Cardiac muscle cell (in vitro differentiated cells and primary cell): Measurements from ENCODE around the gene ARPP21. TPM values are rescaled to one million over a fixed set of nuclear protein-coding genes. Genes with fewer than 3 reads are reported as not detected.

ENCODE experiments used
- DNase-seq, 2 donors: peaks; one replicate each; pipeline versions ENCODE4 v3.0.0 to v3.0.0-alpha.2; 2010 to 2017; ENCODE audit warnings: low read depth in 1 of 2, low spot score in 1 of 2
- H3K27ac ChIP-seq: fragments of 200-600 bp; sonication (generic); 2 replicates; pipeline ENCODE4 v1.5.1; 2016
- H3K27me3 ChIP-seq: fragments of 200-600 bp; sonication (generic); 2 replicates; pipeline ENCODE4 v1.6.0; 2016; ENCODE audit warnings: control low read depth
- H3K36me3 ChIP-seq: fragments of 200-600 bp; sonication (generic); 2 replicates; pipeline ENCODE4 v1.5.1; 2016; ENCODE audit warnings: control low read depth
- H3K4me1 ChIP-seq: fragments of 200-600 bp; sonication (generic); 2 replicates; pipeline ENCODE4 v1.8.1; 2017; ENCODE audit warnings: low read depth, mild to moderate bottlenecking, mixed run types
- H3K4me3 ChIP-seq: fragments of 200-600 bp; sonication (generic); 2 replicates; pipeline ENCODE4 v1.5.1; 2016; ENCODE audit warnings: mild to moderate bottlenecking
- H3K9me3 ChIP-seq: fragments of 200-600 bp; sonication (generic); 2 replicates; pipeline ENCODE4 v1.5.1; 2017; ENCODE audit warnings: low read depth, mild to moderate bottlenecking, control low read depth
- CTCF ChIP-seq: IDR thresholded peaks from 2 replicates; pipeline ENCODE4 v1.5.1; 2012; ENCODE audit warnings: low read depth, mild to moderate bottlenecking, low read length
- polyA plus RNA-seq: library from polyadenylated mRNA; unstranded; fragments of >200 nt; fragmentation: Nextera tagmentation; extraction: Ambion mirVana; gene quantifications from 2 replicates; pipeline ENCODE4 v1.2.1, GENCODE V29; 2016
- total RNA-seq: library from RNA; depleted of rRNA; stranded (reverse); fragments of >200 nt; gene quantifications from 2 replicates; pipeline ENCODE4 v1.2.3, GENCODE V29; 2016

ARPP21 gene
- total and polyA plus RNA-seq, 2 experiments from 2014 or later: 0.04 TPM; not detected in 1

DNA sequence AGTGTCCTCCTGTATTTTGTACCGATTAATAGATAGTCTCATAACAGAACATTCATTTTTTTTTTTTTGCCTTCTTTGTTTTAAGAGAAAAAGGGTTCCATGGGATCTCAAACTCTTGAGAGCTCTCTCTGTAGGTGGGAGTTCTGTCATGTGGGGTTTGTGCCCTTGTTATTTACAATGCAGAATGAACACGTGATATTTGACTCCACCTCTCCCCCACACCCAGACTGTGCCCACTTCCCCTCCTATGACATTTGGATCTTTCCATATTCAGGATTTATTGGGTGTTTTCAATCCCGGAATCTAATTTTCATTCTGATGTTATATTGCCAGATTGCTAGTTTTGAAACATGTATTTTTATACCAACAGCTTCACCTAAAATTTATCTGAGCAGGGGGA, 49.5 kb downstream of the ARPP21 start:
- H3K27me3 ChIP-seq: no peaks in the 10 kb centered on the region
- no peak for DNase-seq
- no peak overlapping the region for H3K4me3 ChIP-seq
- no peaks in the 10 kb centered on the region for H3K36me3 ChIP-seq
- H3K4me1 ChIP-seq: no peaks in the 10 kb centered on the region
- no peak for TF ChIP-seq CTCF
- no peak overlapping the region for H3K27ac ChIP-seq
- no peaks in the 10 kb centered on the region for H3K9me3 ChIP-seq

- no peak for DNase-seq
- Histone ChIP-seq H3K36me3 (no peaks in the 10 kb centered on the region), H3K27me3 (no peaks in the 10 kb centered on the region), H3K27ac (no peak overlapping the region), H3K4me1 (no peaks in the 10 kb centered on the region), H3K4me3 (no peak overlapping the region), H3K9me3 (no peaks in the 10 kb centered on the region)
- no peak for TF ChIP-seq CTCF
Measured at GRCh38 chr3:35690271-35690670, 50.9 kb downstream of the ARPP21 start.

DNA sequence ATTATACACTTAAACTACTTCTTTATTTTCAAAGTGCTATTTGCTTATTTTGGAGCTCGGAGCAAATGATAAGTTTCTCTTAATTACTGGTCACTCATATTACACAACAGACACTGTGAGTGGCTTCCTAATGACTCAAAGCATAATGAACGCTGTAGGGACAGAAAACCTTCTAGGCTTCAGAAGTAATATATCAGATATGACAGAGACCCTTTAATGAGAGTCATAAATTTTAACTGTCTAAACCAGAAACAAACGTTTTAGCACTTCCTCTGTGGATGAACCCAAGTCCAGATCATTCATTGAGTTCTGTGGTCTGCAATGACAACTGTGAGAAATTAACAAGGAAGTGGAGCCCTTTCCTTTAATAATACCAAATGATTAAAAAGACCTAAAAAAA, 66.6 kb downstream of the ARPP21 start:
- no peak for TF ChIP-seq CTCF
- no peaks in the 10 kb centered on the region for H3K36me3 ChIP-seq
- DNase-seq: no peak
- H3K9me3 ChIP-seq: no peaks in the 10 kb centered on the region
- H3K4me3 ChIP-seq: no peak overlapping the region
- no peak overlapping the region for H3K27ac ChIP-seq
- no peaks in the 10 kb centered on the region for H3K27me3 ChIP-seq
- H3K4me1 ChIP-seq: no peaks in the 10 kb centered on the region

- no peaks in the 10 kb centered on the region for H3K36me3 ChIP-seq
- H3K4me1 ChIP-seq: no peaks in the 10 kb centered on the region
- no peak overlapping the region for H3K27ac ChIP-seq
- TF ChIP-seq CTCF: no peak
- peak in 1 of 2 donors; percentile 1 for DNase-seq
- H3K4me3 ChIP-seq: no peak overlapping the region
- H3K9me3 ChIP-seq: no peaks in the 10 kb centered on the region
- no peaks in the 10 kb centered on the region for H3K27me3 ChIP-seq
Measured at GRCh38 chr3:35707904-35708303, 68.6 kb downstream of the ARPP21 start.

DNA sequence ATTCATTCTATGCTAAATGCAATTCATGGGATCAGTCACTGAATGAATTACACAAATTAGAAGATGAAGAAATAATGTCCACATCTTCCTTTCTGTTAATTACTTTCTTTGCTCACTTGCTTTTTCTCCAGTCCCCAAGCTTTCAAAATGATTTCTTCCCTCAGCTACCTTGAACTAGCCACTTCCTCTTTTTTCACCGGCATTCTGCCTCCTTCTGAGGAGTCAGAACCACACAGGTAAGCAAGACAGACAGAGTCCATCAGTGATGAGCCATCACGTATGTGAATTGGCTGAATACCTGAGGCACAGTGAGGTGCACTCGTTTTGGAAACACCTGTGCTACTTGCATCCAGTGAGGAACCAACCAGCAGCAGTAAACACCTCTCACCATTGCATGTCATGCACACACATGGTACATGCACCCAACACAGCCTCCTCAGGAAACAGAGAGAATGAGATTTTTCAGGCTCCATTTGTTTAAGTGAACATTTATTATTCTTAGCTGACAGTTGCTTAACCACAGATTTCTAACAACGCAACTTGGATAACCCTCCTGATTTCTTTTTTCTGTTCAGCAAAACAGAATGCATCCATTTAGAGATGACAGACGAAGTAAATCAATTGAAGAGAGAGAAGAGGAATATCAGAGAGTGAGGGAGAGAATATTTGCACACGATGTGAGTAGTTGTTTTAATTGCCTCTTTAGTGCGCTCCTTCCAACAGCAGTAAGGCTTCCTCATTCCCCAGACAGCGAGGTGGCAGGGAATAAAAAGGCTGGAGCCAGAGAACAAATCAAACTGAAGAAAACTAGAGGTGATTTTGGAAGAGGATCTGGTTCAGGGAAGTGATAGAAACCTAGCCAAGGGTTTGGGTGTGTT, 69.3 kb downstream of the ARPP21 start:
- no peak overlapping the region for H3K27ac ChIP-seq
- H3K4me1 ChIP-seq: no peaks in the 10 kb centered on the region
- no peaks in the 10 kb centered on the region for H3K27me3 ChIP-seq
- H3K9me3 ChIP-seq: no peaks in the 10 kb centered on the region
- H3K36me3 ChIP-seq: no peaks in the 10 kb centered on the region
- DNase-seq: no peak
- no peak for TF ChIP-seq CTCF
- no peak overlapping the region for H3K4me3 ChIP-seq
